IMR-90 (cell line): ENCODE results near the gene XPNPEP2. TPM values are rescaled to one million over a fixed set of nuclear protein-coding genes. Genes with fewer than 3 reads are reported as not detected.

ENCODE experiments used
- ATAC-seq: fragments of 200-7000 bp; cut with Tn5 transposase; 2 replicates; pipeline ENCODE4 v1.9.1; 2020; ENCODE audit warnings: low read depth, mild to moderate bottlenecking, moderate library complexity
- BruUV-seq: library from RNA; stranded (reverse); fragments of 400-500 nt; replicated peaks from 2 replicates; lab custom pipeline; 2021; lab: Mats Ljungman, UMichigan
- CTCF ChIA-PET: fragments of 300-600 bp; formaldehyde crosslinking; extraction: SDS; loops from one replicate; lab custom pipeline; 2021; ENCODE audit warnings: antibody characterized with exemption; lab: Yijun Ruan, JAX
- POLR2A ChIA-PET: fragments of 300-600 bp; sonication (Branson Sonifier 250); formaldehyde crosslinking; loops from one replicate; lab custom pipeline; 2022; ENCODE audit warnings: antibody characterized with exemption; ENCODE audit not compliant: unreplicated experiment; lab: Charles Lee
- DNase-seq: peaks from one replicate; pipeline ENCODE4 v3.0.0; 2013
- H2AFZ ChIP-seq: replicated peaks from 2 replicates; pipeline ENCODE3; 2013; ENCODE audit warnings: low read length, mild to moderate bottlenecking; ENCODE audit not compliant: poor library complexity
- H2AK5ac ChIP-seq: 2 replicates; pipeline ENCODE4 v1.6.1; 2013; ENCODE audit warnings: low read depth, low read length, inconsistent platforms
- H2AK9ac ChIP-seq: replicated peaks from 2 replicates; pipeline ENCODE3; 2013; ENCODE audit warnings: mild to moderate bottlenecking, low read depth, low read length, moderate library complexity; ENCODE audit not compliant: poor library complexity
- H2BK120ac ChIP-seq: 2 replicates; pipeline ENCODE4 v1.6.1; 2013; ENCODE audit warnings: low read depth, low read length, inconsistent platforms
- H2BK15ac ChIP-seq: 3 replicates; pipeline ENCODE4 v1.6.1; 2013; ENCODE audit warnings: low read depth, low read length, inconsistent platforms
- H2BK20ac ChIP-seq: 2 replicates; pipeline ENCODE4 v1.6.1; 2013; ENCODE audit warnings: low read depth, mild to moderate bottlenecking, inconsistent platforms, low read length, moderate library complexity
- H2BK5ac ChIP-seq: 2 replicates; pipeline ENCODE4 v1.6.1; 2013; ENCODE audit warnings: mild to moderate bottlenecking, low read depth, low read length, inconsistent platforms; ENCODE audit not compliant: poor library complexity, severe bottlenecking
- H3K14ac ChIP-seq: replicated peaks from 2 replicates; pipeline ENCODE4 v1.6.1; 2013; ENCODE audit warnings: low read depth, low read length, inconsistent platforms
- H3K18ac ChIP-seq: 2 replicates; pipeline ENCODE4 v1.6.1; 2013; ENCODE audit warnings: low read depth, low read length, control low read depth
- H3K23ac ChIP-seq: 2 replicates; pipeline ENCODE4 v1.6.1; 2013; ENCODE audit warnings: low read depth, low read length, inconsistent platforms
- H3K27ac ChIP-seq: 2 replicates; pipeline ENCODE4 v1.5.1; 2013; ENCODE audit warnings: mild to moderate bottlenecking, control low read depth, low read length; ENCODE audit not compliant: insufficient read depth
- H3K27me3 ChIP-seq: 2 replicates; pipeline ENCODE4 v1.6.1; 2013; ENCODE audit warnings: low read length; ENCODE audit not compliant: control insufficient read depth, insufficient read depth
- H3K36me3 ChIP-seq: 2 replicates; pipeline ENCODE4 v1.6.1; 2013; ENCODE audit warnings: low read length, mixed read lengths; ENCODE audit not compliant: control insufficient read depth, insufficient read depth
- H3K4ac ChIP-seq: 2 replicates; pipeline ENCODE4 v1.6.1; 2013; ENCODE audit warnings: low read depth, low read length, inconsistent platforms
- H3K4me1 ChIP-seq: 2 replicates; pipeline ENCODE4 v1.6.1; 2013; ENCODE audit warnings: low read length, mixed read lengths; ENCODE audit not compliant: control insufficient read depth, insufficient read depth
- H3K4me2 ChIP-seq: 2 replicates; pipeline ENCODE4 v1.6.1; 2013; ENCODE audit warnings: low read depth, mild to moderate bottlenecking, control low read depth, low read length, moderate library complexity
- H3K4me3 ChIP-seq: 2 replicates; pipeline ENCODE4 v1.5.1; 2013; ENCODE audit warnings: low read depth, mild to moderate bottlenecking, control low read depth, low read length, moderate library complexity; ENCODE audit not compliant: insufficient read depth
- H3K56ac ChIP-seq: 2 replicates; pipeline ENCODE4 v1.6.1; 2013; ENCODE audit warnings: low read length, inconsistent platforms; ENCODE audit not compliant: insufficient read depth; ENCODE audit errors: extremely low read depth
- H3K79me1 ChIP-seq, 2 experiments: 2 replicates each; pipeline ENCODE4 v1.6.1; 2013; ENCODE audit warnings: low read length in 2 of 2, inconsistent platforms in 1 of 2, low read depth in 1 of 2
- H3K9ac ChIP-seq: 2 replicates; pipeline ENCODE4 v1.6.1; 2013; ENCODE audit warnings: low read depth, low read length, control low read depth
- H3K9me1 ChIP-seq: 2 replicates; pipeline ENCODE4 v1.6.1; 2013; ENCODE audit warnings: low read length, inconsistent platforms; ENCODE audit not compliant: insufficient read depth
- H3K9me3 ChIP-seq: 2 replicates; pipeline ENCODE4 v1.6.1; 2013; ENCODE audit warnings: low read length; ENCODE audit not compliant: control insufficient read depth, insufficient read depth
- H4K20me1 ChIP-seq: 2 replicates; pipeline ENCODE4 v1.6.1; 2013; ENCODE audit warnings: low read length, inconsistent platforms; ENCODE audit not compliant: insufficient read depth
- H4K5ac ChIP-seq: 2 replicates; pipeline ENCODE4 v1.6.1; 2013; ENCODE audit warnings: mild to moderate bottlenecking, low read depth, low read length, control low read depth
- H4K8ac ChIP-seq, 2 experiments: 2 replicates each; pipeline ENCODE4 v1.6.1; 2013; ENCODE audit warnings: low read depth in 2 of 2, low read length in 2 of 2, control low read depth in 1 of 2, inconsistent platforms in 1 of 2
- H4K91ac ChIP-seq: 2 replicates; pipeline ENCODE4 v1.6.1; 2013; ENCODE audit warnings: low read depth, low read length, inconsistent platforms; ENCODE audit not compliant: insufficient read depth
- BHLHE40 ChIP-seq: fragments of 150-350 bp; IDR thresholded peaks from 2 replicates; pipeline ENCODE4 v1.6.1; 2016; ENCODE audit warnings: mild to moderate bottlenecking, low read depth, low read length
- CEBPB ChIP-seq: IDR thresholded peaks from 2 replicates; pipeline ENCODE4 v1.6.1; 2012; ENCODE audit warnings: low read depth, low read length, improper control_type of control experiment
- CHD1 ChIP-seq: IDR thresholded peaks from 2 replicates; pipeline ENCODE4 v1.6.1; 2012; ENCODE audit warnings: low read depth, low read length, improper control_type of control experiment
- FOS ChIP-seq: fragments of 150-350 bp; IDR thresholded peaks from 2 replicates; pipeline ENCODE4 v1.6.1; 2016; ENCODE audit warnings: low read depth, low read length
- MAFK ChIP-seq: IDR thresholded peaks from 2 replicates; pipeline ENCODE4 v1.6.1; 2012; ENCODE audit warnings: low read depth, low read length, improper control_type of control experiment
- MAZ ChIP-seq: IDR thresholded peaks from 2 replicates; pipeline ENCODE4 v1.6.1; 2012; ENCODE audit warnings: low read depth, mild to moderate bottlenecking, low read length, improper control_type of control experiment, moderate library complexity, borderline replicate concordance
- MXI1 ChIP-seq: IDR thresholded peaks from 2 replicates; pipeline ENCODE4 v1.6.1; 2012; ENCODE audit warnings: low read depth, mild to moderate bottlenecking, low read length, moderate library complexity, borderline replicate concordance
- NFE2L2 ChIP-seq: fragments of 150-350 bp; IDR thresholded peaks from 2 replicates; pipeline ENCODE4 v1.6.1; 2016; ENCODE audit warnings: low read depth, mild to moderate bottlenecking, low read length
- POLR2A ChIP-seq: IDR thresholded peaks from 2 replicates; pipeline ENCODE4 v1.6.1; 2012; ENCODE audit warnings: mild to moderate bottlenecking, low read depth, low read length
- RAD21 ChIP-seq: IDR thresholded peaks from 2 replicates; pipeline ENCODE4 v1.6.1; 2012; ENCODE audit warnings: low read length, improper control_type of control experiment
- RCOR1 ChIP-seq: IDR thresholded peaks from 2 replicates; pipeline ENCODE4 v1.6.1; 2012; ENCODE audit warnings: mild to moderate bottlenecking, low read length, improper control_type of control experiment; ENCODE audit not compliant: insufficient replicate concordance
- RFX5 ChIP-seq: IDR thresholded peaks from 2 replicates; pipeline ENCODE4 v1.8.0; 2012; ENCODE audit warnings: low read depth, mild to moderate bottlenecking, low read length, moderate library complexity
- SMC3 ChIP-seq: fragments of 150-350 bp; IDR thresholded peaks from 2 replicates; pipeline ENCODE4 v1.6.1; 2016; ENCODE audit warnings: low read depth, mild to moderate bottlenecking, antibody characterized with exemption, low read length, moderate library complexity
- WGBS, 2 experiments: methylation state at CpG; one replicate each; pipeline versions ENCODE4 v1.1.5 to v1.1.7; 2013; ENCODE audit warnings: missing lambda C conversion rate in 2 of 2; ENCODE audit not compliant: insufficient read length in 1 of 2; ENCODE audit errors: extremely low coverage in 2 of 2; 5-methylcytosine and 5-hydroxymethylcytosine counted together
- dilution Hi-C: fragments of 300-500 bp; cut with HindIII; formaldehyde crosslinking; loops from one replicate; pipeline ENCODE4 v1.14.3; 2018; ENCODE audit warnings: low sequenced_read_pairs; ENCODE audit not compliant: unreplicated experiment
- in situ Hi-C: fragments of 300-500 bp; cut with MboI; formaldehyde crosslinking; loops from 3 replicates; pipeline ENCODE4 v1.14.3; 2019; ENCODE audit warnings: low sequenced_read_pairs, inconsistent platforms, mixed read lengths
- intact Hi-C: fragments of 100-400 bp; cut with micrococcal nuclease; formaldehyde crosslinking; loops from 2 replicates; pipeline ENCODE4 v1.10.0; 2022
- polyA plus RNA-seq, 3 experiments: library from polyadenylated mRNA; depleted of rRNA; stranded (reverse); fragments of >200 nt; gene quantifications; 2 replicates each; pipeline ENCODE4 v1.2.3, GENCODE V29; 2012; ENCODE audit warnings: low replicate concordance in 1 of 3
- total RNA-seq: library from RNA; depleted of rRNA; stranded (reverse); fragments of >200 nt; gene quantifications from 2 replicates; pipeline ENCODE4 v1.2.3, GENCODE V29; 2012
- TF ChIP-seq, protein P1 (sequence below): fragments of 150-350 bp; IDR thresholded peaks from 2 replicates; pipeline ENCODE4 v1.6.1; 2017; ENCODE audit warnings: mild to moderate bottlenecking, antibody characterized with exemption, low read length, low read depth
- TF ChIP-seq, protein P2 (sequence below): fragments of 150-350 bp; IDR thresholded peaks from 2 replicates; pipeline ENCODE4 v1.6.1; 2016; ENCODE audit warnings: low read depth, mild to moderate bottlenecking, low read length, moderate library complexity, borderline replicate concordance
- TF ChIP-seq, protein P3 (sequence below): conservative IDR thresholded peaks from 2 replicates; pipeline ENCODE4 v1.5.1; 2012; ENCODE audit warnings: mild to moderate bottlenecking, low read depth, low read length, improper control_type of control experiment

The XPNPEP2 gene
- total and polyA plus RNA-seq, 2 of the 4 experiments (the other 2 are of a cell fraction): under 0.01 to 0.07 TPM

DNA sequence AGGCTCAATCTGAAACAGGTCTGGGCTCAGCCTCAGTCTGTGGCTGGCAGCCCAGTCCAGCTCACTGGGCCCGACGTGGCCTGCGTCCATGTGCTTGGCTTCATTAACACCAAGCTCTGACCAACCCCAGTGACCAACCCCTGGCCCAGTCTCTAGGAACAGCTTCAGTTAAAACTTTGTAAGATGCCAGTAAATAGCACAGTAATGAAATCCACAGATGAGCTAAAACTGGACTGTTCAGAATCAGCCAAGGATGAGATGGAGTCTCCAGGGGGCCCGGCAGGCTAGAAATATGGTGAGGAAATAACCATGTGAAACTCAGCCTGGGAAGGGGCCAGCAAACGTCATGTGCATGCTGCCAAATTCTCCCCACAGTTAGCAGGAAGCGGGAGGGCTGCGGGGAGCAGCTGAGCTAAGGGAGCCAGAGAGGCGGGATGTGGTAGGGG lies 37.1 kb upstream of the XPNPEP2 start:
- in situ Hi-C loops (no loop called here), dilution Hi-C loops (no loop called here), intact Hi-C loops (no loop called here)
- ATAC-seq (peak; percentile 40; the same call in 1 of the 2 replicates), DNase-seq (peak; percentile 31)
- no TSS peak for BruUV-seq
- Histone ChIP-seq H3K14ac (no peak overlapping the region), H3K4me3 (no peak overlapping the region), H3K18ac (no peak overlapping the region), H2BK5ac (no peak overlapping the region), H3K4ac (no peak overlapping the region), H3K27ac (no peak overlapping the region), H4K5ac (no peak overlapping the region), H3K79me1 (no peaks in the 10 kb centered on the region), H3K4me1 (no peaks in the 10 kb centered on the region), H2AK9ac (peak overlapping the region; percentile 3), H2BK20ac (no peak overlapping the region), H4K91ac (no peak overlapping the region), H3K36me3 (no peaks in the 10 kb centered on the region), H3K4me2 (no peak overlapping the region), H3K56ac (no peak overlapping the region), H3K27me3 (peaks cover 28% of the 10 kb centered on the region; the same call in 1 of the 2 replicates), H2AK5ac (no peak overlapping the region), H2BK120ac (no peak overlapping the region), H3K23ac (no peak overlapping the region), H4K8ac (no peak overlapping the region), H2AFZ (no peak overlapping the region), H3K9ac (no peak overlapping the region), H2BK15ac (no peak overlapping the region), H3K9me3 (no peaks in the 10 kb centered on the region; the same call in 1 of the 2 replicates), H4K20me1 (no peaks in the 10 kb centered on the region), H3K9me1 (peaks cover 4% of the 10 kb centered on the region; the same call in 1 of the 2 replicates)
- ChIA-PET POLR2A (no interaction called here), CTCF (interaction anchor here (0.7 to 1.2 kb wide), 3 partner anchors 22 to 74 kb away, joined by 3 to 4 read pairs (median 3); no protein-coding TSS in a partner anchor)
- 30% methylated on average over 2 of the region's 8 CpGs; no CpG with 5 or more reads in 1 of the 2 experiments for WGBS, 2 experiments
- TF ChIP-seq RFX5 (no peak), POLR2A (no peak), BHLHE40 (no peak), MAZ (no peak), RAD21 (no peak), MAFK (no peak), RCOR1 (no peak), MXI1 (no peak), CHD1 (no peak), SMC3 (no peak), FOS (no peak), CEBPB (no peak), NFE2L2 (no peak)
- TF ChIP-seq, protein P1, sequence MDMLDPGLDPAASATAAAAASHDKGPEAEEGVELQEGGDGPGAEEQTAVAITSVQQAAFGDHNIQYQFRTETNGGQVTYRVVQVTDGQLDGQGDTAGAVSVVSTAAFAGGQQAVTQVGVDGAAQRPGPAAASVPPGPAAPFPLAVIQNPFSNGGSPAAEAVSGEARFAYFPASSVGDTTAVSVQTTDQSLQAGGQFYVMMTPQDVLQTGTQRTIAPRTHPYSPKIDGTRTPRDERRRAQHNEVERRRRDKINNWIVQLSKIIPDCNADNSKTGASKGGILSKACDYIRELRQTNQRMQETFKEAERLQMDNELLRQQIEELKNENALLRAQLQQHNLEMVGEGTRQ: no peak
- TF ChIP-seq, protein P2, sequence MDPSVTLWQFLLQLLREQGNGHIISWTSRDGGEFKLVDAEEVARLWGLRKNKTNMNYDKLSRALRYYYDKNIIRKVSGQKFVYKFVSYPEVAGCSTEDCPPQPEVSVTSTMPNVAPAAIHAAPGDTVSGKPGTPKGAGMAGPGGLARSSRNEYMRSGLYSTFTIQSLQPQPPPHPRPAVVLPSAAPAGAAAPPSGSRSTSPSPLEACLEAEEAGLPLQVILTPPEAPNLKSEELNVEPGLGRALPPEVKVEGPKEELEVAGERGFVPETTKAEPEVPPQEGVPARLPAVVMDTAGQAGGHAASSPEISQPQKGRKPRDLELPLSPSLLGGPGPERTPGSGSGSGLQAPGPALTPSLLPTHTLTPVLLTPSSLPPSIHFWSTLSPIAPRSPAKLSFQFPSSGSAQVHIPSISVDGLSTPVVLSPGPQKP: no peak
- TF ChIP-seq, protein P3, sequence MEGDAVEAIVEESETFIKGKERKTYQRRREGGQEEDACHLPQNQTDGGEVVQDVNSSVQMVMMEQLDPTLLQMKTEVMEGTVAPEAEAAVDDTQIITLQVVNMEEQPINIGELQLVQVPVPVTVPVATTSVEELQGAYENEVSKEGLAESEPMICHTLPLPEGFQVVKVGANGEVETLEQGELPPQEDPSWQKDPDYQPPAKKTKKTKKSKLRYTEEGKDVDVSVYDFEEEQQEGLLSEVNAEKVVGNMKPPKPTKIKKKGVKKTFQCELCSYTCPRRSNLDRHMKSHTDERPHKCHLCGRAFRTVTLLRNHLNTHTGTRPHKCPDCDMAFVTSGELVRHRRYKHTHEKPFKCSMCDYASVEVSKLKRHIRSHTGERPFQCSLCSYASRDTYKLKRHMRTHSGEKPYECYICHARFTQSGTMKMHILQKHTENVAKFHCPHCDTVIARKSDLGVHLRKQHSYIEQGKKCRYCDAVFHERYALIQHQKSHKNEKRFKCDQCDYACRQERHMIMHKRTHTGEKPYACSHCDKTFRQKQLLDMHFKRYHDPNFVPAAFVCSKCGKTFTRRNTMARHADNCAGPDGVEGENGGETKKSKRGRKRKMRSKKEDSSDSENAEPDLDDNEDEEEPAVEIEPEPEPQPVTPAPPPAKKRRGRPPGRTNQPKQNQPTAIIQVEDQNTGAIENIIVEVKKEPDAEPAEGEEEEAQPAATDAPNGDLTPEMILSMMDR: no peak
